SU-DHL-6 (cell line): Measurements from ENCODE around the gene HAPLN2.
A peak's percentile ranks its signal among the peaks of the same experiment; 100 is the strongest.

Experiments
- H2AFZ ChIP-seq: fragments of 200-600 bp; sonication (generic); 2 replicates; pipeline ENCODE4 v1.6.1; 2014; ENCODE audit warnings: low read depth, mild to moderate bottlenecking, moderate library complexity, mixed read lengths, antibody characterized with exemption, low read length; ENCODE audit not compliant: severe bottlenecking
- H3F3A ChIP-seq: fragments of 200-600 bp; shearing (Covaris generic); 2 replicates; pipeline ENCODE4 v1.6.0; 2016; ENCODE audit warnings: antibody characterized with exemption, mild to moderate bottlenecking; ENCODE audit not compliant: insufficient read depth
- H3K27ac ChIP-seq: fragments of 200-600 bp; sonication (generic); 2 replicates; pipeline ENCODE4 v1.5.1; 2016; ENCODE audit warnings: low read depth, mild to moderate bottlenecking, low read length, moderate library complexity, mixed read lengths
- H3K27me3 ChIP-seq: fragments of 200-600 bp; sonication (generic), shearing (Covaris generic); 2 replicates; pipeline ENCODE4 v1.6.0; 2014; ENCODE audit warnings: mild to moderate bottlenecking, low read length
- H3K36me3 ChIP-seq: fragments of 200-600 bp; sonication (generic); 2 replicates; pipeline ENCODE4 v1.6.1; 2014; ENCODE audit warnings: mild to moderate bottlenecking, low read length, mixed read lengths
- H3K4me2 ChIP-seq: fragments of 300-600, 200-600 bp; shearing (Covaris generic), sonication (generic); 2 replicates; pipeline ENCODE4 v1.6.0; 2014; ENCODE audit warnings: low read length, low read depth, mild to moderate bottlenecking; ENCODE audit not compliant: poor library complexity, severe bottlenecking
- H3K4me3 ChIP-seq: fragments of 200-600 bp; sonication (generic); 2 replicates; pipeline ENCODE4 v1.5.1; 2014; ENCODE audit warnings: antibody characterized with exemption, low read length, mild to moderate bottlenecking, mixed read lengths; ENCODE audit not compliant: insufficient read depth, poor library complexity, severe bottlenecking
- H3K79me2 ChIP-seq: fragments of 200-600 bp; sonication (generic); 2 replicates; pipeline ENCODE4 v1.6.1; 2014; ENCODE audit warnings: mild to moderate bottlenecking, low read length, moderate library complexity; ENCODE audit not compliant: insufficient read depth
- H3K9ac ChIP-seq: fragments of 200-600 bp; sonication (generic); 2 replicates; pipeline ENCODE4 v1.7.0; 2014; ENCODE audit warnings: mild to moderate bottlenecking, low read length
- H3K9me2 ChIP-seq: fragments of 200-600 bp; sonication (generic); replicated peaks from 2 replicates; pipeline ENCODE4 v1.6.1; 2014; ENCODE audit warnings: low read length; ENCODE audit not compliant: insufficient read depth
- H3K9me3 ChIP-seq: fragments of 200-600 bp; sonication (generic); 2 replicates; pipeline ENCODE4 v1.6.1; 2014; ENCODE audit warnings: low read length, mixed read lengths; ENCODE audit not compliant: insufficient read depth
- H4K20me1 ChIP-seq: fragments of 200-600 bp; sonication (generic); 2 replicates; pipeline ENCODE4 v1.6.1; 2014; ENCODE audit warnings: low read depth, mild to moderate bottlenecking, antibody characterized with exemption, low read length, moderate library complexity, mixed read lengths
- CTCF ChIP-seq: fragments of 200-600 bp; sonication (generic); IDR thresholded peaks from one replicate; pipeline ENCODE4 v1.5.1; 2017; ENCODE audit warnings: antibody characterized with exemption, mild to moderate bottlenecking, low read length, moderate library complexity; ENCODE audit not compliant: insufficient read depth, poor library complexity, severe bottlenecking
- EZH2phosphoT487 ChIP-seq: fragments of 200-600 bp; sonication (generic), shearing (Covaris generic); conservative IDR thresholded peaks from 2 replicates; pipeline ENCODE4 v1.6.1; 2018; ENCODE audit warnings: mild to moderate bottlenecking, antibody characterized with exemption, low read length, moderate library complexity, mixed read lengths

Gene HAPLN2

GRCh38 chr1:156579472-156579871 lies 39.7 kb upstream of the HAPLN2 start, which contains the start of gene TTC24:
TSS of gene TTC24 (plus strand) at chr1:156579723. CDS start at chr1:156581365, 1,642 bp downstream.
- Histone ChIP-seq H3K79me2 (no peaks in the 10 kb centered on the region), H2AFZ (no peak within 1 kb of the TSS), H4K20me1 (no peaks in the 10 kb centered on the region), H3K27me3 (no peaks in the 10 kb centered on the region), H3K9me2 (no peaks in the 10 kb centered on the region), H3K9ac (no peak within 1 kb of the TSS), H3K36me3 (no peaks in the 10 kb centered on the region), H3K4me2 (no peak within 1 kb of the TSS), H3K4me3 (no peak within 1 kb of the TSS), H3K9me3 (no peaks in the 10 kb centered on the region), H3F3A (no peaks in the 10 kb centered on the region), H3K27ac (no peak within 1 kb of the TSS)
- no peak for TF ChIP-seq EZH2phosphoT487
- TF ChIP-seq CTCF = no peak

DNA sequence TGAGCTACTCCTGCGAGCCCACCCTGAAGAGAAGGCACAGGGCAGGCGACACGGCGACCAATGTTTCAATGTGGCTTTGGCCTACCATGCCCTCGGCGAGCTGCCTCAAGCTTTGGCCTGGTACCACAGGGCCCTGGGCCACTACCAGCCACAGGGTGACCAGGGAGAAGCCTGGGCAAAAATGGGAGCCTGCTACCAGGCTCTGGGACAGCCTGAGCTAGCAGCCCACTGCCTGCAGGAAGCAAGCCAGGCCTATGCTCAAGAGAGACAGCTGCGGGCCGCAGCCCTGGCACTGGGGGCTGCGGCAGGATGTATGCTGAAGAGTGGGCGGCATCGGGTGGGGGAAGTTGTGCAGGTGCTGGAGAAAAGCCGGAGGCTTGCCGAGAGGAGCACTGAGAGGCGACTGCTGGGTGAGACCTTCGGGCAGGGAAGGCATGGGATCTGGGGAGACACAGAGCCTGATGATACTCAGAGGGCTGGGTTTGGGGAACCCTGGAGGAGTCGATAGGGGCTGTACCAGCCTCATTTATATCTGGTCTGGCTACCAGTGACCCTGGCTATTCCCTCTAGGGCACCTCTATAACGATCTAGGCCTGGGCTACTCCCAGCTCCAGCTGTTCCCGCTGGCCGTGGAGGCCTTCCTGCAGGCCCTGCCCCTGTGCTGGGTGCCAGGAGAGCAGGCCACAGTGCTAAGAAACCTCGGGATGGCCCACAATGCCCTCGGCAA lies 37.4 kb upstream of the HAPLN2 start:
- H3K36me3 ChIP-seq = no peaks in the 10 kb centered on the region
- no peak overlapping the region for H3K4me3 ChIP-seq
- no peaks in the 10 kb centered on the region for H3K9me3 ChIP-seq
- H4K20me1 ChIP-seq = no peaks in the 10 kb centered on the region
- H3K79me2 ChIP-seq = no peaks in the 10 kb centered on the region
- no peaks in the 10 kb centered on the region for H3F3A ChIP-seq
- TF ChIP-seq EZH2phosphoT487 (no peak), CTCF (no peak)
- H3K9ac ChIP-seq = peak overlapping the region; percentile 25; the same call in 1 of the 2 replicates
- no peaks in the 10 kb centered on the region for H3K9me2 ChIP-seq
- peak overlapping the region; percentile 31 for H3K4me2 ChIP-seq
- H2AFZ ChIP-seq = no peak overlapping the region
- no peaks in the 10 kb centered on the region for H3K27me3 ChIP-seq
- no peak overlapping the region for H3K27ac ChIP-seq

- H3K9me3 ChIP-seq = no peaks in the 10 kb centered on the region
- H2AFZ ChIP-seq = no peak overlapping the region
- no peak overlapping the region for H3K4me3 ChIP-seq
Measured at GRCh38 chr1:156582388-156583017, 36.7 kb upstream of the HAPLN2 start.

More at GRCh38 chr1:156582388-156583017, 36.7 kb upstream of the HAPLN2 start:
- H3F3A ChIP-seq = no peaks in the 10 kb centered on the region
- H3K27ac ChIP-seq = no peak overlapping the region
- no peaks in the 10 kb centered on the region for H3K27me3 ChIP-seq
- H4K20me1 ChIP-seq = no peaks in the 10 kb centered on the region
- H3K9me2 ChIP-seq = no peaks in the 10 kb centered on the region
- H3K4me2 ChIP-seq = peak overlapping the region; percentile 31
- no peak for TF ChIP-seq EZH2phosphoT487
- no peak for TF ChIP-seq CTCF
- H3K79me2 ChIP-seq = no peaks in the 10 kb centered on the region
- H3K36me3 ChIP-seq = no peaks in the 10 kb centered on the region
- H3K9ac ChIP-seq = peak overlapping the region; percentile 25; the same call in 1 of the 2 replicates
